ENCODE measurements around the gene FRMD4A.

GRCh38 chr10:14336736-14337135 is 6.0 kb upstream of the FRMD4A start:
- TF ChIP-seq, protein P1, sequence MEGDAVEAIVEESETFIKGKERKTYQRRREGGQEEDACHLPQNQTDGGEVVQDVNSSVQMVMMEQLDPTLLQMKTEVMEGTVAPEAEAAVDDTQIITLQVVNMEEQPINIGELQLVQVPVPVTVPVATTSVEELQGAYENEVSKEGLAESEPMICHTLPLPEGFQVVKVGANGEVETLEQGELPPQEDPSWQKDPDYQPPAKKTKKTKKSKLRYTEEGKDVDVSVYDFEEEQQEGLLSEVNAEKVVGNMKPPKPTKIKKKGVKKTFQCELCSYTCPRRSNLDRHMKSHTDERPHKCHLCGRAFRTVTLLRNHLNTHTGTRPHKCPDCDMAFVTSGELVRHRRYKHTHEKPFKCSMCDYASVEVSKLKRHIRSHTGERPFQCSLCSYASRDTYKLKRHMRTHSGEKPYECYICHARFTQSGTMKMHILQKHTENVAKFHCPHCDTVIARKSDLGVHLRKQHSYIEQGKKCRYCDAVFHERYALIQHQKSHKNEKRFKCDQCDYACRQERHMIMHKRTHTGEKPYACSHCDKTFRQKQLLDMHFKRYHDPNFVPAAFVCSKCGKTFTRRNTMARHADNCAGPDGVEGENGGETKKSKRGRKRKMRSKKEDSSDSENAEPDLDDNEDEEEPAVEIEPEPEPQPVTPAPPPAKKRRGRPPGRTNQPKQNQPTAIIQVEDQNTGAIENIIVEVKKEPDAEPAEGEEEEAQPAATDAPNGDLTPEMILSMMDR (IDR thresholded peaks at IDR 0.05), result no peak
- no peak for TF ChIP-seq EZH2 (IDR thresholded peaks at IDR 0.05)

All from neural progenitor cell (in vitro differentiated cells).